ENCODE results near the gene AP4E1.

DNA sequence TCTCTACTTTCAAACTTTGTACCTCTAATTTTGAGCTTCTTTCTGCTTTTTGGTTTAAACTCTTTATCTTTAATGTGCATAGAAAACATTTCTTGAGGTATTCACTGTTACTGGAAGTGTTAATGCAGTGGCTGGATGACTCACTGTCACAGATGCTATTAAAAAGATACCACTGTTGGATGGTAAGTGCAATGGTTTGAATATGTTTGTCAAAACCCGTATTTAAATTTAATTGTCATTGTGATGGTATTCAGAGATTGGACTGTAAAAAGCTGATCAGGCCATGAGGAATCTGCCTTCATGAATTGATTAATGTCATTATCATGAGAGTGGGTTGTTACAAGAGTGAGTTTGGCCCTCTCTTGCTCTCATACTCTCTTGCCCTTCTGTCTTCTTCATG, 70.6 kb downstream of the AP4E1 start:
- no peak for TF ChIP-seq CTCF (IDR thresholded peaks at IDR 0.05 in 2 of 3, conservative IDR thresholded peaks at IDR 0.05 in 1 of 3; ENCODE audit: borderline replicate concordance in 1 of 3, insufficient read depth in 1 of 3, low read depth in 2 of 3, low read length in 2 of 3)
- no peak for TF ChIP-seq SP1 (IDR thresholded peaks at IDR 0.05; ENCODE audit: low read depth)
- TF ChIP-seq POLR2A (IDR thresholded peaks at IDR 0.05; ENCODE audit: borderline replicate concordance, extremely low read depth, insufficient read depth, insufficient read length), result no peak
- TF ChIP-seq RAD21 (IDR thresholded peaks at IDR 0.05; ENCODE audit: low read depth), result no peak
- TF ChIP-seq POLR2AphosphoS5 (IDR thresholded peaks at IDR 0.05; ENCODE audit: low read depth, low read length), result no peak
- TF ChIP-seq ATF3 (IDR thresholded peaks at IDR 0.05), result no peak
- no peak for TF ChIP-seq EZH2 (IDR thresholded peaks at IDR 0.05)
- no peak for TF ChIP-seq ELF1 (IDR thresholded peaks at IDR 0.05; ENCODE audit: borderline replicate concordance, low read depth)
- no peak for TF ChIP-seq CBX3 (IDR thresholded peaks at IDR 0.05; ENCODE audit: low read depth)
- TF ChIP-seq, protein P1, sequence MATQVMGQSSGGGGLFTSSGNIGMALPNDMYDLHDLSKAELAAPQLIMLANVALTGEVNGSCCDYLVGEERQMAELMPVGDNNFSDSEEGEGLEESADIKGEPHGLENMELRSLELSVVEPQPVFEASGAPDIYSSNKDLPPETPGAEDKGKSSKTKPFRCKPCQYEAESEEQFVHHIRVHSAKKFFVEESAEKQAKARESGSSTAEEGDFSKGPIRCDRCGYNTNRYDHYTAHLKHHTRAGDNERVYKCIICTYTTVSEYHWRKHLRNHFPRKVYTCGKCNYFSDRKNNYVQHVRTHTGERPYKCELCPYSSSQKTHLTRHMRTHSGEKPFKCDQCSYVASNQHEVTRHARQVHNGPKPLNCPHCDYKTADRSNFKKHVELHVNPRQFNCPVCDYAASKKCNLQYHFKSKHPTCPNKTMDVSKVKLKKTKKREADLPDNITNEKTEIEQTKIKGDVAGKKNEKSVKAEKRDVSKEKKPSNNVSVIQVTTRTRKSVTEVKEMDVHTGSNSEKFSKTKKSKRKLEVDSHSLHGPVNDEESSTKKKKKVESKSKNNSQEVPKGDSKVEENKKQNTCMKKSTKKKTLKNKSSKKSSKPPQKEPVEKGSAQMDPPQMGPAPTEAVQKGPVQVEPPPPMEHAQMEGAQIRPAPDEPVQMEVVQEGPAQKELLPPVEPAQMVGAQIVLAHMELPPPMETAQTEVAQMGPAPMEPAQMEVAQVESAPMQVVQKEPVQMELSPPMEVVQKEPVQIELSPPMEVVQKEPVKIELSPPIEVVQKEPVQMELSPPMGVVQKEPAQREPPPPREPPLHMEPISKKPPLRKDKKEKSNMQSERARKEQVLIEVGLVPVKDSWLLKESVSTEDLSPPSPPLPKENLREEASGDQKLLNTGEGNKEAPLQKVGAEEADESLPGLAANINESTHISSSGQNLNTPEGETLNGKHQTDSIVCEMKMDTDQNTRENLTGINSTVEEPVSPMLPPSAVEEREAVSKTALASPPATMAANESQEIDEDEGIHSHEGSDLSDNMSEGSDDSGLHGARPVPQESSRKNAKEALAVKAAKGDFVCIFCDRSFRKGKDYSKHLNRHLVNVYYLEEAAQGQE (IDR thresholded peaks at IDR 0.05; ENCODE audit: low read depth), result no peak
- no peak for TF ChIP-seq FOSL1 (IDR thresholded peaks at IDR 0.05; ENCODE audit: low read depth)
- no peak for TF ChIP-seq EZH2phosphoT487 (IDR thresholded peaks at IDR 0.05; ENCODE audit: borderline replicate concordance)
- TF ChIP-seq, protein P2, sequence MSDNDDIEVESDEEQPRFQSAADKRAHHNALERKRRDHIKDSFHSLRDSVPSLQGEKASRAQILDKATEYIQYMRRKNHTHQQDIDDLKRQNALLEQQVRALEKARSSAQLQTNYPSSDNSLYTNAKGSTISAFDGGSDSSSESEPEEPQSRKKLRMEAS (IDR thresholded peaks at IDR 0.05), result no peak
- TF ChIP-seq, protein P3, sequence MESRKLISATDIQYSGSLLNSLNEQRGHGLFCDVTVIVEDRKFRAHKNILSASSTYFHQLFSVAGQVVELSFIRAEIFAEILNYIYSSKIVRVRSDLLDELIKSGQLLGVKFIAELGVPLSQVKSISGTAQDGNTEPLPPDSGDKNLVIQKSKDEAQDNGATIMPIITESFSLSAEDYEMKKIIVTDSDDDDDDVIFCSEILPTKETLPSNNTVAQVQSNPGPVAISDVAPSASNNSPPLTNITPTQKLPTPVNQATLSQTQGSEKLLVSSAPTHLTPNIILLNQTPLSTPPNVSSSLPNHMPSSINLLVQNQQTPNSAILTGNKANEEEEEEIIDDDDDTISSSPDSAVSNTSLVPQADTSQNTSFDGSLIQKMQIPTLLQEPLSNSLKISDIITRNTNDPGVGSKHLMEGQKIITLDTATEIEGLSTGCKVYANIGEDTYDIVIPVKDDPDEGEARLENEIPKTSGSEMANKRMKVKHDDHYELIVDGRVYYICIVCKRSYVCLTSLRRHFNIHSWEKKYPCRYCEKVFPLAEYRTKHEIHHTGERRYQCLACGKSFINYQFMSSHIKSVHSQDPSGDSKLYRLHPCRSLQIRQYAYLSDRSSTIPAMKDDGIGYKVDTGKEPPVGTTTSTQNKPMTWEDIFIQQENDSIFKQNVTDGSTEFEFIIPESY (IDR thresholded peaks at IDR 0.05; ENCODE audit: extremely low read depth, insufficient replicate concordance, low read length), result no peak
